ENCODE data around the gene CD4.
A peak's percentile ranks its signal among the peaks of the same experiment; 100 is the strongest.

CD4 gene

DNA sequence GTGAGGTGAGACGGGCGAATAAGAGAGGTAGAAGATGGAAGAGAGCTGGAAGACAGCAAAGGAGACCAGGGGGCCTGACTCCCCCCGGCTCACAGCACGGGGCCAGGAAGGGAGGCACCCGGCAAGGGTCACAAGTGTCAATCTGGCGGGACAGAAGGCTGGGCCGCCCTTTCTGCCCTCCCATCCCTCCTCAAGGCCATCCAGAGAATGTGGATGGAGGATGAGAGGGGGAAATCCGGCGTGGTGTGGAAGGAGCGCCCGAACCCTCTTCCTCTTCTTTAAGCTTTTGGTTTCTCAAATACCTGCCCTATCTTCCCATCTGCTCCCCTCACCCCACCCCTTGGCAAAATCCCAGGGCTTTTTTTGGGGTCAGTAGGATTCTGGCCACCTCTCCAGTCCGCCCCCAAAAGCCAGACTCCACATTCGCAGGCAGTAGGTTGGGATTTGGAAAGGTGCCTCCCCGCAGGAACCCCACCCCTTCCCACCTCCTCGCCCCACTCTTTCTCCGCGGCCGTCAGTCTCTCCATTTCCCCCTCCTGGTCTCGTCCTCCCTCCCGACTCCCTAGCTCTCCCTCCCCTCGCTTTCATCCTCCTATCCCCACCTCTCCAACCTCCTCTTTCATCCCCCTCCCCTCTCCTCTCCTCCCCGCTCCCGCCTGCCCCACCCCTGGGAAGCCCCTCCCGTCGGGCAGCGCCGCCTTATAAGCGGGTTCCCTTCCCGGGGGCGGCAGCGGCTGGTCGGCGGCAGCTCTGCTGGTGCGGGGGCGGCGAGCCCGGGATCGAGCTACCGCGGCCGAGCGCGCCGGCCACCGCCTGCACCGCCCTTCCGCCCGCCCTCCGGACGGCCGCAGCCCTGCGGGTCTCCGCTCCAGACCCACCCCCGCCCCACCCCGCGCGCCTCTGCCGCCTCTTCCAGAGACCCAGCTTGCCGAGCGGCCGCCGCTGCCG, 23.4 kb upstream of the CD4 start, which contains the start of gene PTMS:
Gene PTMS, plus strand, starts transcription at position 730 of the 948 bp plus-strand sequence. CDS start 343 bp downstream, outside the sequence.
- peak; percentile 81 for DNase-seq

- DNase-seq = peak; percentile 72
Observed at GRCh38 chr12:6766651-6767349, 22.5 kb upstream of the CD4 start.

DNA sequence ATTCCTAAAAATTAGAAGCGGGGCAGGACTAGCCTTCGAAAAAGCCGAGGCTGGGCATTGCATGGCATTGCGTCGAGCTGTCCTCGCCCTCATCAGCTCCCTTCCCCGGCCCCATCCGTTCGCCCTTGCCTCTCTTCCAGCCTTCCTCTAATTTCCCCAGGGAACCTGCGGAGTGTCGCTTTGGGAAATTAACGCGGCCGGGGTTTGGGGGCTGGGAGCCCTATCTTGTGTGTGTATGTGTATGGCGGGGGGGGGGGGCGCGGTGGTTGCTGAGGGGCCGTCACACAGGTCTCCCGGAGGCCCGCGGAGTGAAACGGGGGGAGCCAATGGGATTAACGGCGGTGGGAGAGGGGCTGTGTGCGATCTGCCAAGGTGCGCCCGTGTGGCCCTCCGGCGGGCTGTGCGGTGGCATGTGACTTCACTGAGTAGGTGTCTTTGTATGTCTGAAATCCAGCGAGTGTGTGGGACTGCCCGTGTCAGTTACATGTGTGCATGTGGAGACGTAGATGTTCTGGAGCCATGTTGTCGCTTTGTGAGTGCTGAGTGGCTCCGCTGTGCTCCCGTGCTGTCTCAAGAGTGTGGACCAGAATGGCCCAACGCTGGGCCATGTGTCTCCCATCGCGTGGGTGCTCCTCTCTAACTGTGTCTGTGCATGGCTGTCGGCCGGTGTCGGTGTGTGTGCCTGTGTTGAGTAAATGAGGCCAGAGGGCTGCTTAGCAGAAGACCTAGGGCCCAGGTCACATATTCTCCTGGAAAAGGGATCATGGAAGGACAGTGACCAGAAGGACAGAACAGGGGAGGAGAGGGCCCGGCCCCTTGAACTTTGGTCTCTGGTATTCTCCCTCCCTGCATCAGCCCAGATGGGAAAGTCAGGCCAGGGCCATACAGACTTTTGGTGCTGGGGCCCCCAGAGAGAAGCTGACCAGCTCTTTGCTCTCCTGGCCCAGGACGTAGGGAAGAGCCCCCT, 21.7 kb upstream of the CD4 start:
- no peak for DNase-seq

GRCh38 chr12:6768437-6768914, 20.9 kb upstream of the CD4 start:
- no peak for DNase-seq

GRCh38 chr12:6768990-6769389, 20.3 kb upstream of the CD4 start:
- no peak for DNase-seq

DNA sequence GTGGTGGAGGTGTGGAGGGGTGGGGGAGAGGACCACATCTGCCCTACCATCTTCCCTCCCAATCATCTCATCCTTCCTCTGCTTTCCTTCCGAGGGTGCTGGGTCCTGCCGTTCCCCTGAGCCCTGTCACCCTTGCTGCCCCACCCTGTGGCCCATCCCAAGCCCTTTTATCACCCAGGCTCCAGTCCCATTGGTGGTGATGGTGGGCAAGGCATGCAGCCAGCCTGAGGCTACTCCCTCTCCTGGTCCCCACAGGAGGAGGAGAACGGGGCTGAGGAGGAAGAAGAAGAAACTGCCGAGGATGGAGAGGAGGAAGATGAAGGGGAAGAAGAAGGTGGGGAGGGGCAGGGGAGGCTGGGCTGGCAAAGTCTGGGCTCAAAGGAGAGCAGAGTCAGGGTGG, 19.7 kb upstream of the CD4 start:
- no peak for DNase-seq

GRCh38 chr12:6770094-6770493, 19.2 kb upstream of the CD4 start:
- DNase-seq = no peak

DNA sequence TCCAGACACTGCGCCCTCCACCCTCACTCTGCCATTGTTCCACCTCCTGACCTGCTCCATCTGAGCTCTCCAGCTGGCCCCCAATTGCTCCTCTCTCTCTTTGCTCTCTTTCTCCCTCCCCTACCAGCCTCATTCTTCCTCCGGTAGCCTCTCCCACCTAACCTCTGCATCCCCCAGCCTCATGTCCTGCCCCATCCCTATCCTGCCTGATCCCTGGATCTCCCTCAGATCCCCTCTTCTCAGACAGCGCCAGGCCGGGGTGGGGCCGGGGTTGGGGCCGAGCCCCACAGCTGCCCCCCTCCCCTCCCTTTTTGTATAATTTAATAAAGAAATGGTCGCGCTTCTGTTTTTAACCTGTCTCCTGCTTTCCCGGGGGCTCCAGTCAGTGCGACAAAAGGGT, 18.7 kb upstream of the CD4 start:
- DNase-seq = no peak

GRCh38 chr12:6771091-6771495, 18.2 kb upstream of the CD4 start:
- DNase-seq = no peak

GRCh38 chr12:6771509-6772330, 17.6 kb upstream of the CD4 start:
- no peak for DNase-seq

- no peak for DNase-seq
Observed at GRCh38 chr12:6772331-6772695, 17.0 kb upstream of the CD4 start, which contains the start of gene LAG3. TSS of gene LAG3 (plus strand) at chr12:6772520. CDS start at chr12:6772853, 333 bp downstream.

DNA sequence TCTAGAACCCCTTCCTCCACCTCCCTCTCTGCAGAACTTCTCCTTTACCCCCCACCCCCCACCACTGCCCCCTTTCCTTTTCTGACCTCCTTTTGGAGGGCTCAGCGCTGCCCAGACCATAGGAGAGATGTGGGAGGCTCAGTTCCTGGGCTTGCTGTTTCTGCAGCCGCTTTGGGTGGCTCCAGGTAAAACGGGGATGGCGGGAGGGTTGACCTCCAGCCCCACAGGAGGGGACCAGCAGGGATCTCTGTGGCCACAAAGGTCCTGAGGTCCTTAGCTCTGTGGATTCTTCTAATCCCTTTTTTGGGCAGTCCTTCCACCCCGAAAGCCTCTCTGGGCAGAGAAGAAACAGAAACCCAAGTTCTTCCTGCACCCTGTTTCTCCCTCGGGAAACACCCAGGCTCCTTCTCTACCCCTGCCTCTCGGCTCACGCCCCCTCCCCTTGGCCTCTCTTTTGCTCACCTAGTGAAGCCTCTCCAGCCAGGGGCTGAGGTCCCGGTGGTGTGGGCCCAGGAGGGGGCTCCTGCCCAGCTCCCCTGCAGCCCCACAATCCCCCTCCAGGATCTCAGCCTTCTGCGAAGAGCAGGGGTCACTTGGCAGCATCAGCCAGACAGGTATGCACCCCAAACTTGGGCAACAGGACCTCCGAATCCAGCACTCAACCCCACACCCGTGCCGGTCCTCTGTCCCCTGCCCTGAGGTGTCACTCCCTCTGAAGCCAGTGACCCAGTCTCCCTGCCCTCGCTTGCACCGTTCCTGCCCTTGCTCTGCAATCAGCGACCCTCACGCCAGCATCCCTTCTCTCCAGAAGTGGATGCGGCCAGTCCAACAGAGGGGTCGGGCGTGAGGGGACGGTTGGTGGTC, 16.4 kb upstream of the CD4 start:
- no peak for DNase-seq

DNA sequence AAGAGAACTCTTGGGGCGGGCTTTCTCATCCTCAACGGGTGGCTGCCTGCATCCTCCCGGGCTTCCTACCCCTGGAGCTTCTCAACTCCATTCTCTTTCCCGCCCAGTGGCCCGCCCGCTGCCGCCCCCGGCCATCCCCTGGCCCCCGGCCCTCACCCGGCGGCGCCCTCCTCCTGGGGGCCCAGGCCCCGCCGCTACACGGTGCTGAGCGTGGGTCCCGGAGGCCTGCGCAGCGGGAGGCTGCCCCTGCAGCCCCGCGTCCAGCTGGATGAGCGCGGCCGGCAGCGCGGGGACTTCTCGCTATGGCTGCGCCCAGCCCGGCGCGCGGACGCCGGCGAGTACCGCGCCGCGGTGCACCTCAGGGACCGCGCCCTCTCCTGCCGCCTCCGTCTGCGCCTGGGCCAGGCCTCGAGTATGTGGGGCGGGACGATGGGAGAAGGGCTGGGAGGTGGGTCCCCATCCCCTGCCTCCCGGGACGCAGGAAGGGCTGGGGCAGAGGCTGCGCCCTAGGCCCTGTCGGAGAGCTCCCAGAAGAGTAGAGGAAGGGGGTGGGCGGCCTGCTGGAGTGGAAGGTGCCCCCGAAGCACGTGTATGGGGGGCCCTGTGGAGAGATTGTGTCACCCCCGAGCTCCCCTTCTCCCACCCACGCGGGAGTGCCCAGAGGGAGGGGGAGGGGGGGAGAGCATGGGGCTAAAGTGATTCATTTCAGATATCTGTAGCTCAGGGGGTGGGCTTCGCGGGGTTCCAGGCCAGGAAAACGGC, 15.6 kb upstream of the CD4 start:
- no peak for DNase-seq

GRCh38 chr12:6774499-6775062, 14.7 kb upstream of the CD4 start:
- no peak for DNase-seq

DNA sequence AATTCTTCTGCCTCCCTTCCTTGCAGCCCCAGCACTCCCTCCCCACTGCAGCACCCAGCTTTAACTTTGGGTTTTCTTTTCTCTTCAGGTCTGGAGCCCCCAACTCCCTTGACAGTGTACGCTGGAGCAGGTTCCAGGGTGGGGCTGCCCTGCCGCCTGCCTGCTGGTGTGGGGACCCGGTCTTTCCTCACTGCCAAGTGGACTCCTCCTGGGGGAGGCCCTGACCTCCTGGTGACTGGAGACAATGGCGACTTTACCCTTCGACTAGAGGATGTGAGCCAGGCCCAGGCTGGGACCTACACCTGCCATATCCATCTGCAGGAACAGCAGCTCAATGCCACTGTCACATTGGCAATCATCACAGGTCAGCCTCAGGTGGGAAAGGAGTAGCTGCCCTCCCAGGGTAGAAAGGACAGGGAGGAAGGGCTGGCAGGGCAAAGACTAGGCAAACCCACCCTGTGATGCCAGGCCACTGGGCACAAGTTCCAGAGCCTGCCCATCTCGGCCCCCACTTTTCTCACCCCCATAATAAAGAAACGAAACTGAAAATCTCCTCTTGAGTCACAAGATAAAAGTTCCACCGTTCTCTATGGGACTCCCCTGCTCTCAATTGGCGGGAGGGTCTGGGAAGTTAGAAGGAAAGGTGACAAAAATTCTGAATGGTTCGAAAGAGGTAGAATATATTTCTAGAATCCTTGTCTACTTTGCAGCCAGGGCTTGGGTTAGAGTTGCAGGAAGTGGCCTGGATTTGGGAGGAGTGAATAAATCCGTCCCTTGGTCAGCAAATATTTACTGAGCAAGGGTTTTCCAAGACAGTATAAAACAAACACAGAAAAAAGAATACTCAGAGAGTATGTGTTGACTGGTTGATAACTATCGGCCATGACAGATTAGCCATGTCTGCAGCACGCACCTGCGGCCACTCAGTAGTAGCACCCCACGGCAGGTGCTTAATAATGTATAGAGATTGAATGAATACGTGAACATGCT, 13.8 kb upstream of the CD4 start:
- DNase-seq = no peak

- DNase-seq = no peak
Observed at GRCh38 chr12:6777386-6777785, 11.9 kb upstream of the CD4 start.

DNA sequence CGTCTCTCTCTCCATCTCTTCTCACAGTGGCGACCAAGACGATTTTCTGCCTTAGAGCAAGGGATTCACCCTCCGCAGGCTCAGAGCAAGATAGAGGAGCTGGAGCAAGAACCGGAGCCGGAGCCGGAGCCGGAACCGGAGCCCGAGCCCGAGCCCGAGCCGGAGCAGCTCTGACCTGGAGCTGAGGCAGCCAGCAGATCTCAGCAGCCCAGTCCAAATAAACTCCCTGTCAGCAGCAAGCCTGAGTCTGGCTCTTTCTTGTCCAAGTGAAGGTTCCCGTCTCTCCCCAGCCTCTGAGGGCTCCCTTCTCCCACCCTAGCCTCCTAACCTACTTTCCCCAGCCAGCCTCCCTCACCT, 11.1 kb upstream of the CD4 start:
- no peak for DNase-seq
